HEK293T (cell line): Measurements from ENCODE around the gene ST3GAL4.

Source experiments
- CTCF ChIA-PET: fragments of 350-600 bp; formaldehyde crosslinking; extraction: SDS; loops from one replicate; lab custom pipeline; 2021; ENCODE audit warnings: antibody characterized with exemption, inconsistent platforms; lab: Yijun Ruan, JAX
- POLR2A ChIA-PET: fragments of 350-600 bp; formaldehyde crosslinking; extraction: SDS; loops from one replicate; lab custom pipeline; 2020; ENCODE audit warnings: antibody characterized with exemption, inconsistent platforms; lab: Yijun Ruan, JAX
- DNase-seq: peaks from one replicate; pipeline ENCODE4 v3.0.0; 2012; ENCODE audit warnings: mixed read lengths; ENCODE audit errors: extremely low spot score
- ARNT ChIP-seq: fragments of 450-650 bp; IDR thresholded peaks from 2 replicates; pipeline ENCODE4 v1.6.1; 2017; ENCODE audit warnings: mild to moderate bottlenecking
- BHLHE40 ChIP-seq: fragments of 450-650 bp; IDR thresholded peaks from 2 replicates; pipeline ENCODE4 v1.6.1; 2016; ENCODE audit warnings: mild to moderate bottlenecking, moderate library complexity, borderline replicate concordance
- CTBP1 ChIP-seq: fragments of 450-650 bp; IDR thresholded peaks from 2 replicates; pipeline ENCODE4 v1.6.1; 2016; ENCODE audit warnings: borderline replicate concordance
- ELF4 ChIP-seq: fragments of 450-650 bp; IDR thresholded peaks from 2 replicates; pipeline ENCODE4 v1.6.1; 2017; ENCODE audit warnings: antibody characterized with exemption
- FOXA1 ChIP-seq: fragments of 450-650 bp; IDR thresholded peaks from 2 replicates; pipeline ENCODE4 v1.6.1; 2016; ENCODE audit warnings: mild to moderate bottlenecking
- FOXK2 ChIP-seq: fragments of 450-650 bp; IDR thresholded peaks from 2 replicates; pipeline ENCODE4 v1.6.1; 2016; ENCODE audit warnings: mild to moderate bottlenecking
- FOXM1 ChIP-seq: fragments of 450-650 bp; IDR thresholded peaks from 2 replicates; pipeline ENCODE4 v1.6.1; 2017; ENCODE audit warnings: mild to moderate bottlenecking, borderline replicate concordance
- HDGF ChIP-seq: fragments of 450-650 bp; IDR thresholded peaks from 2 replicates; pipeline ENCODE4 v1.6.1; 2017; ENCODE audit warnings: antibody characterized with exemption, borderline replicate concordance
- L3MBTL2 ChIP-seq: fragments of 450-650 bp; conservative IDR thresholded peaks from 2 replicates; pipeline ENCODE4 v1.6.1; 2016; ENCODE audit warnings: mild to moderate bottlenecking
- LEF1 ChIP-seq: fragments of 450-650 bp; IDR thresholded peaks from 2 replicates; pipeline ENCODE4 v1.6.1; 2017; ENCODE audit warnings: mild to moderate bottlenecking, borderline replicate concordance
- NFRKB ChIP-seq: fragments of 450-650 bp; IDR thresholded peaks from 2 replicates; pipeline ENCODE4 v1.6.1; 2016; ENCODE audit warnings: mild to moderate bottlenecking, moderate library complexity
- PKNOX1 ChIP-seq: fragments of 450-650 bp; IDR thresholded peaks from 2 replicates; pipeline ENCODE4 v1.6.1; 2016
- SP1 ChIP-seq: fragments of 450-650 bp; IDR thresholded peaks from 2 replicates; pipeline ENCODE4 v1.6.1; 2017
- SUZ12 ChIP-seq: fragments of 450-650 bp; IDR thresholded peaks from 2 replicates; pipeline ENCODE4 v1.6.1; 2016; ENCODE audit warnings: mild to moderate bottlenecking
- TARDBP ChIP-seq: fragments of 450-650 bp; IDR thresholded peaks from 2 replicates; pipeline ENCODE4 v1.6.1; 2016
- ZNF384 ChIP-seq: fragments of 450-650 bp; IDR thresholded peaks from 2 replicates; pipeline ENCODE4 v1.6.1; 2016

ST3GAL4 gene

GRCh38 chr11:126332221-126332711 lies 23.2 kb upstream of the ST3GAL4 start:
- no peak for TF ChIP-seq BHLHE40
- no peak for TF ChIP-seq ELF4
- TF ChIP-seq ZNF384, result no peak
- TF ChIP-seq FOXM1, result no peak
- no peak for TF ChIP-seq SP1
- TF ChIP-seq PKNOX1, result no peak
- no peak for TF ChIP-seq FOXK2
- no peak for TF ChIP-seq LEF1
- no peak for TF ChIP-seq FOXA1
- TF ChIP-seq TARDBP, result no peak
- no peak for TF ChIP-seq NFRKB
- TF ChIP-seq SUZ12, result no peak
- no peak for TF ChIP-seq ARNT
- TF ChIP-seq L3MBTL2, result no peak
- TF ChIP-seq CTBP1, result no peak
- no peak for TF ChIP-seq HDGF
- ChIA-PET CTCF (no interaction called here), POLR2A (no interaction called here)
- no peak for DNase-seq

GRCh38 chr11:126333142-126333541 lies 22.3 kb upstream of the ST3GAL4 start:
- ChIA-PET CTCF (no interaction called here), POLR2A (no interaction called here)
- TF ChIP-seq ARNT (no peak), LEF1 (no peak), SUZ12 (no peak), FOXA1 (no peak), L3MBTL2 (no peak)
- no peak for DNase-seq

- no peak for DNase-seq
- ChIA-PET CTCF (interaction anchor here (0.6 kb wide), 2 partner anchors 15 to 146 kb away, joined by 3 to 6 read pairs; no protein-coding TSS in a partner anchor), POLR2A (no interaction called here)
- TF ChIP-seq FOXM1 (no peak), L3MBTL2 (no peak), CTBP1 (no peak), SP1 (no peak), SUZ12 (no peak), LEF1 (no peak), ELF4 (no peak), HDGF (no peak), ZNF384 (no peak), FOXA1 (no peak), ARNT (no peak), TARDBP (no peak), BHLHE40 (no peak), PKNOX1 (no peak), NFRKB (no peak), FOXK2 (no peak)
Observed at GRCh38 chr11:126334659-126335462, 20.6 kb upstream of the ST3GAL4 start.

- CTCF ChIA-PET, result interaction anchor here (0.6 kb wide), 2 partner anchors 16 to 146 kb away, joined by 3 to 6 read pairs; no protein-coding TSS in a partner anchor
- POLR2A ChIA-PET, result no interaction called here
- DNase-seq, result no peak
- no peak for TF ChIP-seq HDGF
- TF ChIP-seq PKNOX1, result no peak
Observed at GRCh38 chr11:126335463-126335760, 20.1 kb upstream of the ST3GAL4 start.

GRCh38 chr11:126336138-126336541 lies 19.3 kb upstream of the ST3GAL4 start:
- ChIA-PET CTCF (no interaction called here), POLR2A (no interaction called here)
- no peak for DNase-seq
- TF ChIP-seq SUZ12, result no peak
- no peak for TF ChIP-seq FOXA1
- TF ChIP-seq HDGF, result no peak
- TF ChIP-seq NFRKB, result no peak
- TF ChIP-seq TARDBP, result no peak
- TF ChIP-seq PKNOX1, result no peak
- TF ChIP-seq ZNF384, result no peak
- TF ChIP-seq LEF1, result no peak
- no peak for TF ChIP-seq CTBP1

- ChIA-PET CTCF (no interaction called here), POLR2A (no interaction called here)
- DNase-seq, result no peak
- TF ChIP-seq NFRKB (no peak), SP1 (no peak), ARNT (no peak), CTBP1 (no peak), ZNF384 (no peak), PKNOX1 (no peak), ELF4 (no peak), FOXA1 (no peak), HDGF (no peak)
Observed at GRCh38 chr11:126336671-126337101, 18.8 kb upstream of the ST3GAL4 start.
